Measurements from ENCODE around the gene NIM1K.

GRCh38 chr5:43314724-43315123 is 122.7 kb downstream of the NIM1K start:
- TF ChIP-seq CTCF (conservative IDR thresholded peaks at IDR 0.05 in 1 of 2, IDR thresholded peaks at IDR 0.05 in 1 of 2; ENCODE audit: extremely low read depth in 1 of 2, insufficient read depth in 1 of 2, low read depth in 1 of 2, low read length in 2 of 2) (no peak), EZH2 (IDR thresholded peaks at IDR 0.05; ENCODE audit: borderline replicate concordance, low read length) (no peak)

Measured in mammary epithelial cell (primary cell).